Measurements from ENCODE around the gene THOC2.
"Not testable (repeated sequence)": the region's sequence is repeated elsewhere in the genome, so short reads cannot be mapped to it uniquely, and the experiment has no call there.

Gene THOC2

GRCh38 chrX:123663720-123664119, 69.1 kb downstream of the THOC2 start:
- DNase-seq = not testable (repeated sequence)

GRCh38 chrX:123656507-123656906, 76.3 kb downstream of the THOC2 start:
- not testable (repeated sequence) for DNase-seq

GRCh38 chrX:123648811-123649181, 84.1 kb downstream of the THOC2 start:
- DNase-seq = peak; percentile 3 to 30

- DNase-seq = no peak
These were observed 84.6 kb downstream of the THOC2 start for GRCh38 chrX:123648028-123648810.

DNA sequence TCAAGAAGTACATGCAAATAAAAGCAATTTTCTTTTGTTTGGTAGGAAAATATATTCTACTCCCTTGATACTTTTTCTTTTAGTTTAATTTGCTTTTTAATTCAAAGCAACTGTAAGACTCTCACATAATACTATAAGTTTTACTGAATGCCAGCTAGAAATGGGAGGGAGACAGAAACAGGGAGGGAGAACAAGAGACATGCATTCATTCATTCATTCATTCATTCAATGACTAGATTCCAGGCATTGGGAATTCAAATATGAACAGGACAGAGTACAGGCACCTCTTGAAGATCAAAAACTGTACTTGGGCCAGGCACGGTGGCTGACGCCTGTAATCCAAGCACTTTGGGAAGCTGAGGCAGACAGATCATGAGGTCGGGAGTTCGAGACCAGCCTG, 85.6 kb downstream of the THOC2 start:
- DNase-seq = no peak

- no peak for DNase-seq
These were observed 103.3 kb downstream of the THOC2 start for GRCh38 chrX:123629502-123629901.

DNA sequence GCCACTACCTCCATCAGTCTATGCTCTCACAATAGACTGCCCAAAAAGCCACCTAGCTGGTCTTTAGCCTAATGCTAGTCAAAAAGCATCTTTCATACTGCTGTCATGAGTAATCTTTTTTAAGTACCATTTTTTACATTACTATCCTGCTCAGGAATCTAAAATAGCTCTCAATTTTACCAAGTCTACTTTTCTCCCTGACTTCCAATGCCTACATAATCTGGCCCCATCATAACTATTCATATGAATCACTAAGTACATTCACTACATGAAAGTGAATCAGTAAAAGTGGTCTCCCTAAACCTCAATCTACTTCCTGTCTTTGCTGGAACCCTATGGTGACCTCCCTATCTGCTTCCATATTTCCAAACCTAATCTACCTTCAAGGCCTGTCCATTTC, 105.9 kb downstream of the THOC2 start:
- no peak for DNase-seq

- no peak for DNase-seq
These were observed 106.9 kb downstream of the THOC2 start for GRCh38 chrX:123625952-123626351.

DNA sequence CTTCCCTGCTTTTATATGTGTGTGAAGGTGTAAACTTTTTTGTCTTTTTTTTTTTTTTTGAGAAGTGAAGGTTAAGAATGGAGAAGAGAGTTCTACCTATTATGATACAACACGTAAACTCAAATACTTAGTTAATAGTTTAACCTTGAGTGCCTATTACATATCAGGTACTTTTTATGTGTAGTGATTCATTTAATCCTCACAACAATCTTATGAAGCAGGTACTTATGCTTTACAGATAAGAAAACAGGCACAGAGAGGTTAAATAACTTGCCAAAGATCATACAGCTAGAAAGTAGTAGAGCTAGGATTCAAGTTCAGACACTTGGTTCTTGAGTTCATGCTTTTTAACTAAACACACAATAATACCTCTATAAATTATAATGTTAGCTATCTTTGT, 107.4 kb downstream of the THOC2 start:
- DNase-seq = no peak

DNA sequence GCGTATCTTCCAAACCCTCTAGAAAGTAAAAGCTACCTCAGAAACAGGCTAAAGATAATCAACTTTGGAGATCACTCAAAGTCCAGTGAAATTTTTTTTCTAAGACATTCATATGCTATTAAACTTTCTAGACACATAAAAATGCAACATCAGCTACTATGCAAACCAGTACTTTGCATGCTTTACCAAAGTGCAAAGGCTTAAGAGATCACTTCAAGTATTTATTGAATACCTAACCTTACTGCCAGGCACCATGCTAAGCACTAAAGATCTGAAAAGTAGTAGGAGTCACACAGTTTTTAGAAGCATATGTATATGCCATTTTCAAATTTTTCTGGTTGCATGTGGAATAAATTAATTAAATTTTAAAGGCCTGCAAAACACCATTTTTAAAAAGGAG, 115.8 kb downstream of the THOC2 start:
- no peak for DNase-seq

DNA sequence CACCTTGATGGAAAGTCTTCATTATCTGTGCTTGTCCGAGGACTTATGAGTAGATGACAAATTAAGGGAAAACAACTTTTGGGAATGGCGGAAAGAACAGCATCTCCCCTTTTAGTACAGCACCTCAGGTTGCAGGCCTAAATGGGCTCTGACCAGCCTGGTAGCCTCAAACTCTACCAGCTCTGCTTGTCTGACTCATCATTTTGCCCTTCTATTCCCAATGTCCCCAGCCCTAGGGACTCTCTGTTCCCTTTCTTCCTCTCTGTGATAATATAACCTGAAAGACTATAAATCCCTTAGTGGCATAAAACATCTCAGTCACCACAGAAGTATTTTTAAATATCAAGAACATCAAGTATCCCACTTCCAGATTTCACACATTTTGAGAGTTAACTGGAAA, 121.9 kb downstream of the THOC2 start:
- DNase-seq = no peak

DNA sequence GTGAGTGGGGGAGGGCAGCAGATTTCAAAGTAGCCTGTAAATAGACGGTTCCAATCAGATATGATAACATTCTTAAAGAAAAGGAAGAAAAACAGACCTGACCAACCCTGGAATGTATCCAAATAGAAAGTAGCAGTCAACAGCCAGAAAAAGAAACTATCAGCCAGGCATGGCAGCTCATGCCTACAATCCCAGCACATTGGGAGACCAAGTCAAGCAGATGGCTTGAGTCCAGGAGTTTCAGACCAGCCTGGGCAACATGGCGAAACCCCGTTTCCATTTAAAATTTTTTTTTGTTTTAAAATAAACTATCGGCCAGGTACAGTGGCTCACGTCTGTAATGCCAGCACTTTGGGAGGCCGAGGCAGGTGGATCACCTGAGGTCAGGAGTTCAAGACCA, 125.0 kb downstream of the THOC2 start:
- no peak for DNase-seq

- no peak for DNase-seq
These were observed 125.6 kb downstream of the THOC2 start for GRCh38 chrX:123607270-123607669.

- no peak for DNase-seq
These were observed 129.4 kb downstream of the THOC2 start for GRCh38 chrX:123603491-123603890.

DNA sequence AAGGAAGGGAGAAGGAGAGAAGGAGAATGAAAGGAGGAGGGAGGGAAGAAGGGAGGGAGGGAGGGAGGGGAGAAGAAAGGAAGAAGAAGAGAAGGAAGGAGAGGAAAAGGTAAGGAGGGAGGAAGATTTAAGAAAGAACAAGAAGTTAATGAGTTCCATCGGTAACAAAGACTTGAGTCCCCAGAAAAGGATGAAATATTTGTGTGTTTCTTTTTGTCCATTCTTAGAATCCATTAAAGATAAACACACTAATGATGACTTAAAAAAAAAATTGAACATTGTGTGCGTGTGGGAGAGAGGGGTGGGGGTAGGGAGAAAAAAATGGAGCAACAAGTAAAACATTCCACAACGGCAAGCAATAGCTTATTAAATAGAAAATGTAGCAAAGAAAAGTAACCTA, 131.4 kb downstream of the THOC2 start:
- no peak for DNase-seq

DNA sequence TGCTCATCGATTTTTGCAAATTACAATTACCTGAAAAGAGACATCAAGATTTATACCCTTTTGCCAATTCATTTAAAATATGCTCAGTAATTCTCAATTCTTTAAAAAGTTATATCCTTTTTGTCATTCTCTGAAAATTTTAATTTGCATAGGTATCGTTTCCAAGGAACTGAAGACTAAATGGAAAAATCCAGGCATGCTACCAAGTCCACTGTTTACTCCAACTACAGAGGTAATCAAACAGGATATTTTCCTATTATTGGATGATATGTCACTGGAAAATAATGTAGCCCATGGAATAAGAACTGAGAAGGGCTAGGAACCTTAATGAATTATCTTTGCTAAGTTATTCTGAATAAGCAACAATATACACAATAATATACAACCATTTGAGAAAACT, 132.7 kb downstream of the THOC2 start:
- no peak for DNase-seq

DNA sequence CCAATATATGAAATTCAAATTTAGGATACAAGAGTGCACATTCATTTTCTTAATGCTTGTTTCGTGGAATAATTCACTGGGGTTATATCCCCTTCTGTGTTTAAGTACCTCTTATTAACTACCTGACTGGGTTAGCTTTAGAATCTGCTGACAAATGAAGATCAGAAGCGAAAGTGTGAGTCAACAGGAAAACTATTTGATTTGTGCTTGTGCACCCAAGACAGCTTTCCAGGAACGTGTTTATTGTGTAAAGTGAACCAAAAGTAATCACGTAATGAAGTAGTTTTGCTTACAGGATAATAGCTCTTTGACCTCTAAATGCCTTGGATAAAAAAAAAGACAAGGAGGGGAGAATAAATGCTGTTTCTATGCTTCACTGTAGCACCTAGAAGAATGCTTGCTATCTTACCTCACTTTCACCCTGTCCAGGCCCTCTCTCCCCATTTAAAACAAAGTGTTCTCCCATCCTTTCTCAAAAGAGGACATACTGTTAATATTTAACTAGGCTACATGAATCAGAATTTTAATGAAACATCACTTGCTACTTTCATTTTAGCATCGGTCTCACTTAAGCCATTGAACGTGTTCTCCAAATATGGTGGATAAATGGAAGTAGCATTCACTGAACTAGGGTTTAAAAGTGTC, 141.9 kb downstream of the THOC2 start:
- DNase-seq = no peak

GRCh38 chrX:123588723-123589122, 144.1 kb downstream of the THOC2 start:
- peak in 1 of 2 experiments; percentile 16 for DNase-seq

- no peak for DNase-seq
These were observed 151.3 kb downstream of the THOC2 start for GRCh38 chrX:123581586-123581985.

GRCh38 chrX:123580792-123581191, 152.1 kb downstream of the THOC2 start:
- DNase-seq = no peak

GRCh38 chrX:123574027-123574426, 158.8 kb downstream of the THOC2 start:
- peak; percentile 9 to 82 for DNase-seq

- DNase-seq = peak in 1 of 2 experiments; percentile 3
These were observed 162.8 kb downstream of the THOC2 start for GRCh38 chrX:123570011-123570590.

GRCh38 chrX:123563167-123563566, 169.7 kb downstream of the THOC2 start:
- no peak for DNase-seq

Measured in NCI-H524 (cell line).